ENCODE results near the gene GPR78.

The GPR78 gene

DNA sequence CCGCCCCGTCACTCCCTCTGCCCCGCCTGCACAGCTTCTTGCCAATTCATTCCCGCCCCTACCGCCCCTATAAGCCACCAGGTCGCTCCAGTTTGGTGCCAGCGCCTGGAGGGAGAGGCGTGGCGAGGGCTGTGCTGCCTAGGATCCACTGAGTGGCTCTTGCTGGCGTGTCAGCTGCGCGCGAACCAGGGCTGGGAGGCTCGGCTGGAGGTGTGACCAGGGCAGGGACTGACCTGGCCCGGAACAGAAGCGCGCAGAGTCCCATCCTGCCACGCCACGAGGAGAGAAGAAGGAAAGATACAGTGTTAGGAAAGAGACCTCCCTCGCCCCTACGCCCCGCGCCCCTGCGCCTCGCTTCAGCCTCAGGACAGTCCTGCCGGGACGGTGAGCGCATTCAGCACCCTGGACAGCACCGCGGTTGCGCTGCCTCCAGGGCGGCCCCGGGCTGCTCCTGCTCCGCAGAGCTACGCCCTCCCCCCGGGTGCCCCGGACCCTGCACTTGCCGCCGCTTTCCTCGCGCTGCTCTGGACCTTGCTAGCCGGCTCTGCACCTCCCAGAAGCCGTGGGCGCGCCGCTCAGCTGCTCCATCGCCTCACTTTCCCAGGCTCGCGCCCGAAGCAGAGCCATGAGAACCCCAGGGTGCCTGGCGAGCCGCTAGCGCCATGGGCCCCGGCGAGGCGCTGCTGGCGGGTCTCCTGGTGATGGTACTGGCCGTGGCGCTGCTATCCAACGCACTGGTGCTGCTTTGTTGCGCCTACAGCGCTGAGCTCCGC lies at the start of gene GPR78:
Gene GPR78, plus strand, starts transcription at position 72 of the 773 bp plus-strand sequence. Its CDS starts 591 bp downstream, at position 663.
- DNase-seq (ENCODE audit: low spot score) = no peak

DNA sequence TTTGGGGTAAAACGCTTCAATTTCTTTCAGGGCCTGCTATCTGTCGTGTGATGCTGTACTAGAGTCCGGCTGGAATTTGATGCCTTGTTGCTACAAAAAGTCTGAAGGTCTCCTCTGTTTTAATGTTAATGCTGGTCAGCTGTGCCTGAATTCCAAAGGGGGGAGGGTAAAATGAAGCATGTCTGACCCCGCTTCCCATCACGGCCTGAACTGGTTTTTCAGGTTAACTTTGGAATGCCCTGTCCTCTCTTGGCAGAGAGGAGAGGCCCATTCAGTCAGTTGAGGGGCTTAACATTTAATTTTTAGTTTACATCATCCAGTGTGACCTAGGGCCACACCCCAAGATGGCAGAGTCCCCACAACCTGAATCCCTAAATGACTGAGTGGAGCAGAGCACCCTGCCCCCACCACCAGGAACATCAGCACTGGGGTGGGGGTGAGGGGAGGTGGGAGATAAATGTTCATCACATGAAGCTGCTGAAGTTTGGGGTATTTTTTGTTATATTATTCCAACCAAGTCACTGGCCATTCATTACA lies 47.9 kb upstream of the GPR78 start:
- no peak for DNase-seq (ENCODE audit: low spot score)

DNA sequence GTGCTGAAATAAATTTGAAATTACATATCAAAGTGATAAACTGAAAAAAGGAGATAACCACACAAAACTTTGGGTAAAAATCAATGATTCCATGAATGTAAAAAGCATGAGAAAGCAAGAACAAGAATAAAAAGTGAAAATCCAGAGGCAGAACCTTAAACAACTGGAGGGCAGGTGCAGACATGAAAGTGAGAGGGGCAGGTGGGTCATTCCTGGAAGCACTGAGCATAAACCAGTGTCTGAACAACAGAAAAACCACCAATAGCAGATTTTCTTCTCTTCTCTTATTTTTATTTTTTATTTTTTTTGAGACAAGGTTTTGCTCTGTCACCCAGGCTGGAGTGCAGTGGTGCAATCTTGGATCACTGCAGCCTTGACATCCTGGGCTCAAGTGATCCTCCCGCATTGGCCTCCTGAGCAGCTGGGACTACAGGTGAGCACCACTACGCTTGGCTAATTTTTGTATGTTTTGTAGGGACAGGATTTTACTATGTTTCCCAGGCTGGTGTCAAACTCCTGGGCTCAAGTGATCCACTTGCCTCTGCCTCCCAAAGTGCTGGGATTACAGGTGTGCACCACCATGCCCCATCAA lies 46.8 kb upstream of the GPR78 start:
- DNase-seq (ENCODE audit: low spot score) = no peak

DNA sequence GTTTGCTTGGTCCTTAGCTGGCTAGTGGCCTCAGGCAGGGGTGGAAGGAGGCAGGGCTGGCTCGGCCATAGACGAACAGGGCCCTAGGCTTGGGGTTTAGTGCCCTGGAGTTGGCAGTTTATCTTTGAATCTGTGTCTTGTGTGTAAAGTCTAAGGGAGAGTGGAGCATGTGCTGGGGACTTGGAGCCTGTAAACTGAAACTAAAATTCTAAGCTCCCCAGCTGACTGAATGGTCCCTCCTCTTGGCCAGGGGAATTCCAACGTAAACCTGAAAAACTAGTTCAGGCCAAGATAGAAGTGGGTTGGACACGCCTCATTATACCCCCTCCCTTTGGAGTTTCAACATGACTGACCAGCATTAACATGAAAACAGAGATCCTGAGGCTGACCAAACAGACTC lies 46.1 kb upstream of the GPR78 start:
- no peak for DNase-seq (ENCODE audit: low spot score)

DNA sequence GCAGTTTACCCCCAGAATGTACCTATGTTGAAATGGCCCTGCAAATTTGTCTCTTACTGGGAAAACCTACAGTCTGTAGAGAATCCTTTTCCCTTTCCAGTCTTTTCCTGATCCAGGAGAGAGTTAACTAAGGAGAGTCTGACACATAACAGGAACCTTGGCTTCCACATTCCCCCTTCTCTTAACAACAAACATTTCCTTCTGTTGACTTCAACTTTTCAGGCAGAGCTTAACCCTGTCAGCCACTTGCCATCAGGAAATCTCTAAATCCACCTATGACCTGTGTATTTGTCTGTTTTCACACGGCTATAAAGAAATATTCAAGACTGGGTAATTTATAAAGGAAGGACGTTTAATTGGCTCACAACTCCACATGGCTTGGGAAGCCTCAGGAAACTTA lies 45.6 kb upstream of the GPR78 start:
- DNase-seq (ENCODE audit: low spot score) = no peak

- no peak for DNase-seq (ENCODE audit: low spot score)
These were observed 43.7 kb upstream of the GPR78 start for GRCh38 chr4:8536467-8536866.

DNA sequence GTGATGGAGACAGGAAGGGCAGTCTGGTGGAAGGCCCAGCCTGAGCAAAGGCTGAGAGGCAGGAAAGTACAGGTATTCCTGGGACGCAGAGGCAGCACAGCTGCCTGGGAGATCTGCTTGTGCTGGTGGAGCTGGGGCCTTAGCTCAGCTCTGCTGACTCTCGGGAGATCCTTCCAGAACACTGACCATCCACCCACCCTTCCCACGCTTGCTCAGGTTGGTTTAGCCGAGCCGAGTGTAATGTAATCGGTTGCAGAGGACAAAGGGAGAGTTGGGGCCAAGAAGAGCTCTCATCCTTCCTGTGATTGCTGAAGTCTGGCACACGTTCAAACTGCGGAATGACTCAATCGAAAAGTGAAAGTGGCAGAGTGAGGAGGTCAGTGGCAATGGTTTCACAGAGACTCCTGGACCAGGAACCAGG lies 43.1 kb upstream of the GPR78 start:
- DNase-seq (ENCODE audit: low spot score) = peak; percentile 60

DNA sequence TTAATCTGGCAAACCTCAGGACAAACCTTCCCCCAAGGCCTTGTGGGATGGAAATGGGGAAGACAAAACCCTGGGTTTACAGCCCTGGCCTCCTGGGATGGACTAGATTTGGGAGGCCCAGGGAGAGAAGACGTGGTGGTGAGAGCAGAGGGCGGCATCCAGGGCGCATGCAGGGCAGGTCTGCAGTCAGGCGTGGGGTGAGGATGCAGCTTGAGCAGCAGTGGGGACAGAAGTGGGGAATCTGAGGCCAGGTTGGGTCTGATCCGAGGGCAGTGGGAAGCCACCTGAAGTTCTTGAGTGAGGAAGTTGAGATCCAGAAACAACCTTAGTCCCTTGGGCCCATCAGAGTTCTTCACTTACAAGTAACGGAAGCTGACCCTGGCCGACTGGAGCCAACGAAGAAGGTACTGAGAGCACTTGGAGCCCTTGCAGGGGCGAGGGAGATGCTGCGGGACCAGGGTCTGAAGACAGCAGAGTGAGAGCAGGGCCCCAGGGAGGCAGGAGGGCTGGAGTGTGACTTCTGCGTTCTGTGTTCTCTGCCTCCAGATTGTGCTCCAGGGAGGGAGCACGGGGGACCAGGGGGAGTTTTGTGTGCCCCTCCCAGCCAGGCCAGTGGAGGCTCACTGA lies 42.0 kb upstream of the GPR78 start:
- DNase-seq (ENCODE audit: low spot score) = no peak

DNA sequence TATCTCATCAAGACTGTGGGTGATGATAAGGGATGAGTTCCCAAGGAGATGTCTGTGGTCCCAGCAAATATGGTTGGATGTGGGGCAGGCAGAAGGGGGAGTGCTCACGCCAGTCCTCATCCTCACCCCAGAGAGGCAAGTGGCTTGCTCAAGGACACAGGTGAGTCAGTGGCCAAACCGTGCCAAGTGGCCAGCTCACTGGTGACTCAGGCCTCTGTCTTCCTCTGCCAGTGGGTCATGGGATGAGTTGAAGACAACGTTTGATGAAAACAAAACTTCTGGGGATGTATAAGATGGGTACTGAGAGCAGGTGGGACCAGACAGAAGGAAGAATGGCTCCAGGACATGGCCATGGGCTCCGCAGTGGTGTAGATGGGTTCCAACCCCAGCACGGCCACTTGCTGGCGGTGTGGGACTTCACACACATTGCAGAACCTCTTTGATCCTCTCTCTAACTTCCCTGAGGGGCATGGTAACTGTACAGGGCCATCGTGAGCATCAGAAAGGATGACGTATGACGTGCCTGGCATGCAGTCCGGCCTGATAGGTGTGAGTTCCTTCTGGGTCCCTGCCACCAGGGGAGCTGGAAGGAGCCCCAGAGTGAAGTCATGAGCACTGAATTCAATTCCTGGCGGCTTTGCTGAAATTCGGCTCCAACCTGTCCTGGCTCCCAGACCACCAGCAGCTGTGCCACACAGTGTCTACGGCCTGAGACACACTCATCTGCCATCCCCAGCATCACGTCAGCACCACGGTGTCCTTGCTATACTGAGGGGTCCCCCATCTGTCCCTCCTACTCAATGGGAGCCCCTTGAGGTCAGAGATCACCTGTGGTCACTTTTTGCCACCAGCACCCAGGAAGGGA lies 41.3 kb upstream of the GPR78 start:
- peak; percentile 33 for DNase-seq (ENCODE audit: low spot score)

GRCh38 chr4:8539661-8540060 lies 40.5 kb upstream of the GPR78 start:
- DNase-seq (ENCODE audit: low spot score) = no peak

- no peak for DNase-seq (ENCODE audit: low spot score)
These were observed 40.1 kb upstream of the GPR78 start for GRCh38 chr4:8540072-8540471.

GRCh38 chr4:8540586-8540985 lies 39.6 kb upstream of the GPR78 start:
- no peak for DNase-seq (ENCODE audit: low spot score)

- no peak for DNase-seq (ENCODE audit: low spot score)
These were observed 39.2 kb upstream of the GPR78 start for GRCh38 chr4:8540991-8541390.

GRCh38 chr4:8541981-8542715 lies 38.0 kb upstream of the GPR78 start:
- DNase-seq (ENCODE audit: low spot score) = no peak

DNA sequence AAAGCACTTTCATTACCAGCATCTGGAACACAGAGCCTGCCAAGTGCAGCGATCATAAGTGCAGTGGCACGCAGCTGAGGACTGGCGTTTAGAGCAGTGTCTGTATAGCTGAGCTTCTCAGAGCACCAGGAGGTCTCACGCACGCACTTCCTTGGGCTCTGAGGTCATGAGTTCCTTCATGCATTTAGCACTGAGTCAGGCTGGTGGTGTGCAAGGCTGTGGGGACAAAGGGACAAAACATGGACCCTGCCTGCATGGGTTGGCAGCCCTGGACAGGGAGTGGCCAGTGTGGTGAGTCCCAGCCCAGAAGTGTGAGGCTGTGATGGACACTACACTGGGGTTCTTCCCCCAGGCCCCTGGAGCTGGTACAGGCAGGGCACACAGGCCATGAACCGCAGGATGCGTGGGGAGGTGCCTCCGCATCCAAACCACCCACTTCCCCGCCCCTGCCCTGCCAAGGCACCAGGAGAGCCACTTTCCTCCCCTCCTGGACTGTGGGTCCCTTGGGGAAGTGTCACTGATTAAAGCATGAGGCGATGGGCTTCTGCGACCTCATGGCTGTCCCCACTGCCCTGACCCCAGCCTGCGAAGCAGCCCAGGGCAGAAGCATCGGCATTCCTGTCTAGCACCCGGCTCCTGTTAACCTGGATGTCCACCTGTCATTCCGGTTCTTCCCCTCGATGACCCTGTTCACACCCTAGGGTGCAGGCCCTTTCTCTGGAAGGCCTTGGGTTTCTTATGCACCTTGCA lies 37.2 kb upstream of the GPR78 start:
- DNase-seq (ENCODE audit: low spot score) = no peak

DNA sequence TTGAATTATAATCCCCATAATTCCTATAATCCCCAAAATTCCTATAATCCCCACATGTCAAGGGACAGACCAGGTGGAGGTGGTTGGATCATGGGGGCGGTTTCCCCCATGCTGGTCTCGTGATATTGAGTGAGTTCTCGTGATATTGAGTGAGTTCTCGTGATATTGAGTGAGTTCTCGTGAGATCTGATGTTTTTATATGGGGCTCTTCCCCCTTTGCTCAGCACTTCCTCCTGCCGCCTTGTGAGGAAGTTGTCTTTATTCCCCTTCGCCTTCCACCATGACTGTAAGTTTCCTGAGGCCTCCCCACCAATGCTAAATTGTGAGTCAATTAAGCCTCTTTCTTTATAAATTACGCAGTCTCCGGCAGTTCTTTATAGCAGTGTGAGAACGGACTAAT lies 36.6 kb upstream of the GPR78 start:
- DNase-seq (ENCODE audit: low spot score) = no peak

- DNase-seq (ENCODE audit: low spot score) = no peak
These were observed 35.9 kb upstream of the GPR78 start for GRCh38 chr4:8544282-8544681.

- peak; percentile 59 for DNase-seq (ENCODE audit: low spot score)
These were observed 35.3 kb upstream of the GPR78 start for GRCh38 chr4:8544741-8545438.

GRCh38 chr4:8545439-8545765 lies 34.8 kb upstream of the GPR78 start:
- DNase-seq (ENCODE audit: low spot score) = no peak

- DNase-seq (ENCODE audit: low spot score) = no peak
These were observed 33.5 kb upstream of the GPR78 start for GRCh38 chr4:8546766-8547107.
